ENCODE results near the gene RAP1A. TPM values are rescaled to one million over a fixed set of nuclear protein-coding genes. Genes with fewer than 3 reads are reported as not detected.

Gene RAP1A
- polyA plus RNA-seq, 1 of the 3 experiments (the other 2 are of a cell fraction): 17.7 TPM

DNA sequence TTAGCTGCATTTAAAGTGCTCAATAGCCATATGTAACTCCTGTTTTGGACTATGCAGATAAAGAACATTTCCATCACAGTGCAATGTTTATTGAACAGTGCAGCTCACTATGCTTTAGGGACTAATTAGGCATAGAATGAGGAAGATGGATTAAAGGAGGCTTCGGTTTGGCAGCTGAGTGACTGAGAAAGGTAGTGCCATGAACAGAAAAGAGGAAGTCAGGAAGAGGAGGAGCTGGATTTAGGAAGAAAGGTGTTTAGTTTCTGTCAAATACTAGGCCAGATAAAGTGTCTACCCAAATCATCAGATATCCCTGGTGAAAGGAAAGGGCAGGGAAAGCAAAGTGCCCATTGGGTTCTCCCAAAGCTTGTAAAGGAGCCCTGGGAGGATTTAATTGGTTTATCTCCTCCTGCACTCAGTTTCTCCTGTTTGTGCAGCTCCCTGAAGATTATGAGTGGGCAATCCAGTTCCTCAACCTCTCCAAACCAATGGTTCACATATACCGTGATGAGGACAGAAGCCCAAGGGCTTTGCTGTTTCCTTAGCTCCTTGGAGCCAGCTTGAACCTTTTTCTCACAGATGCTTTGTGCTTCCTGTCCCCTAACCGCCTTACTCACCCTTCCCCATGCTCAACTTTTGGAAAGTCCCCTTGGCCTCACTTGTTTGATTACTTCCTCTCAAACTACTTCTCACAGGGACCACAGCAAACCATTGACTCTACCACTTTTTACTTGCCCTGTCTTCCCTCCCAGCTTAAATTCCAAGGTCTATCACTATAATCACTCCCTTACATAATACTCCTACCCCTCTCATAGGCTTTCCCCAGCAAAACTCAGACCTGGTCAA, 3.5 kb upstream of the RAP1A start:
- H3K36me3 ChIP-seq (replicated peaks in 1 of 2; ENCODE audit: control insufficient read depth in 1 of 2, insufficient read depth in 2 of 2, low read length in 1 of 2): no peaks in the 10 kb centered on the region
- no peak overlapping the region for H3K4me3 ChIP-seq (ENCODE audit: low read depth in 2 of 2, low read length in 1 of 2)
- no peaks in the 10 kb centered on the region for H4K20me1 ChIP-seq (ENCODE audit: insufficient read depth)
- no peaks in the 10 kb centered on the region for H3F3A ChIP-seq (replicated peaks; ENCODE audit: insufficient read depth)
- H3K4me1 ChIP-seq (ENCODE audit: control insufficient read depth in 1 of 2, insufficient read depth in 2 of 2, low read depth in 1 of 2, low read length in 1 of 2): peaks cover 0 to 15% of the 10 kb centered on the region in 2 experiments; a peak in 3 of 4 replicates
- ChIA-PET CTCF (no interaction called here), POLR2A (no interaction called here)
- H3K9me3 ChIP-seq: no peaks in the 10 kb centered on the region
- H3K27ac ChIP-seq (ENCODE audit: low read depth in 2 of 2, low read length in 1 of 2): no peak overlapping the region
- H3K9ac ChIP-seq: no peak overlapping the region
- peaks cover 14% of the 10 kb centered on the region for H3K79me2 ChIP-seq (ENCODE audit: insufficient read depth)
- TF ChIP-seq SMC3 (IDR thresholded peaks at IDR 0.05; ENCODE audit: low read depth, low read length): no peak
- no peak for TF ChIP-seq RCOR1 (IDR thresholded peaks at IDR 0.05; ENCODE audit: low read length)
- TF ChIP-seq, protein P1, sequence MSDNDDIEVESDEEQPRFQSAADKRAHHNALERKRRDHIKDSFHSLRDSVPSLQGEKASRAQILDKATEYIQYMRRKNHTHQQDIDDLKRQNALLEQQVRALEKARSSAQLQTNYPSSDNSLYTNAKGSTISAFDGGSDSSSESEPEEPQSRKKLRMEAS (IDR thresholded peaks at IDR 0.05; ENCODE audit: low read depth): no peak
- no peak for TF ChIP-seq FOSL2 (IDR thresholded peaks at IDR 0.05; ENCODE audit: borderline replicate concordance, low read depth)
- TF ChIP-seq, protein P2, sequence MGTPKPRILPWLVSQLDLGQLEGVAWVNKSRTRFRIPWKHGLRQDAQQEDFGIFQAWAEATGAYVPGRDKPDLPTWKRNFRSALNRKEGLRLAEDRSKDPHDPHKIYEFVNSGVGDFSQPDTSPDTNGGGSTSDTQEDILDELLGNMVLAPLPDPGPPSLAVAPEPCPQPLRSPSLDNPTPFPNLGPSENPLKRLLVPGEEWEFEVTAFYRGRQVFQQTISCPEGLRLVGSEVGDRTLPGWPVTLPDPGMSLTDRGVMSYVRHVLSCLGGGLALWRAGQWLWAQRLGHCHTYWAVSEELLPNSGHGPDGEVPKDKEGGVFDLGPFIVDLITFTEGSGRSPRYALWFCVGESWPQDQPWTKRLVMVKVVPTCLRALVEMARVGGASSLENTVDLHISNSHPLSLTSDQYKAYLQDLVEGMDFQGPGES (IDR thresholded peaks at IDR 0.05; ENCODE audit: low read depth, low read length): no peak
- TF ChIP-seq FOXM1 (IDR thresholded peaks at IDR 0.05; ENCODE audit: low read depth): no peak
- TF ChIP-seq, protein P3, sequence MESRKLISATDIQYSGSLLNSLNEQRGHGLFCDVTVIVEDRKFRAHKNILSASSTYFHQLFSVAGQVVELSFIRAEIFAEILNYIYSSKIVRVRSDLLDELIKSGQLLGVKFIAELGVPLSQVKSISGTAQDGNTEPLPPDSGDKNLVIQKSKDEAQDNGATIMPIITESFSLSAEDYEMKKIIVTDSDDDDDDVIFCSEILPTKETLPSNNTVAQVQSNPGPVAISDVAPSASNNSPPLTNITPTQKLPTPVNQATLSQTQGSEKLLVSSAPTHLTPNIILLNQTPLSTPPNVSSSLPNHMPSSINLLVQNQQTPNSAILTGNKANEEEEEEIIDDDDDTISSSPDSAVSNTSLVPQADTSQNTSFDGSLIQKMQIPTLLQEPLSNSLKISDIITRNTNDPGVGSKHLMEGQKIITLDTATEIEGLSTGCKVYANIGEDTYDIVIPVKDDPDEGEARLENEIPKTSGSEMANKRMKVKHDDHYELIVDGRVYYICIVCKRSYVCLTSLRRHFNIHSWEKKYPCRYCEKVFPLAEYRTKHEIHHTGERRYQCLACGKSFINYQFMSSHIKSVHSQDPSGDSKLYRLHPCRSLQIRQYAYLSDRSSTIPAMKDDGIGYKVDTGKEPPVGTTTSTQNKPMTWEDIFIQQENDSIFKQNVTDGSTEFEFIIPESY (IDR thresholded peaks at IDR 0.05; ENCODE audit: borderline replicate concordance, low read depth): no peak
- TF ChIP-seq, protein P4, sequence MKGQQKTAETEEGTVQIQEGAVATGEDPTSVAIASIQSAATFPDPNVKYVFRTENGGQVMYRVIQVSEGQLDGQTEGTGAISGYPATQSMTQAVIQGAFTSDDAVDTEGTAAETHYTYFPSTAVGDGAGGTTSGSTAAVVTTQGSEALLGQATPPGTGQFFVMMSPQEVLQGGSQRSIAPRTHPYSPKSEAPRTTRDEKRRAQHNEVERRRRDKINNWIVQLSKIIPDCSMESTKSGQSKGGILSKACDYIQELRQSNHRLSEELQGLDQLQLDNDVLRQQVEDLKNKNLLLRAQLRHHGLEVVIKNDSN (IDR thresholded peaks at IDR 0.05; ENCODE audit: borderline replicate concordance, low read depth): no peak
- no peak for TF ChIP-seq JUND (IDR thresholded peaks at IDR 0.05)
- no peak for TF ChIP-seq GATA2 (CRISPR knock-in tag; IDR thresholded peaks at IDR 0.05)
- no peak for TF ChIP-seq RFX5 (IDR thresholded peaks at IDR 0.05; ENCODE audit: low read length)
- TF ChIP-seq YY1 (IDR thresholded peaks at IDR 0.05; ENCODE audit: low read depth): no peak
- TF ChIP-seq TEAD4 (IDR thresholded peaks at IDR 0.05; ENCODE audit: borderline replicate concordance, insufficient read depth): no peak
- no peak for TF ChIP-seq FOXJ3 (CRISPR knock-in tag; IDR thresholded peaks at IDR 0.05)
- H3K27me3 ChIP-seq (ENCODE audit: insufficient read depth): no peaks in the 10 kb centered on the region
- WGBS (ENCODE audit: low lambda C conversion rate): 72% methylated on average over 3 of the region's 3 CpGs
- DNase-seq: no peak
- H3K4me2 ChIP-seq: no peak overlapping the region
- no peak overlapping the region for H2AFZ ChIP-seq (ENCODE audit: low read depth)
- H3K9me2 ChIP-seq: no peaks in the 10 kb centered on the region
